ENCODE data around the gene RASD2.

Gene RASD2

DNA sequence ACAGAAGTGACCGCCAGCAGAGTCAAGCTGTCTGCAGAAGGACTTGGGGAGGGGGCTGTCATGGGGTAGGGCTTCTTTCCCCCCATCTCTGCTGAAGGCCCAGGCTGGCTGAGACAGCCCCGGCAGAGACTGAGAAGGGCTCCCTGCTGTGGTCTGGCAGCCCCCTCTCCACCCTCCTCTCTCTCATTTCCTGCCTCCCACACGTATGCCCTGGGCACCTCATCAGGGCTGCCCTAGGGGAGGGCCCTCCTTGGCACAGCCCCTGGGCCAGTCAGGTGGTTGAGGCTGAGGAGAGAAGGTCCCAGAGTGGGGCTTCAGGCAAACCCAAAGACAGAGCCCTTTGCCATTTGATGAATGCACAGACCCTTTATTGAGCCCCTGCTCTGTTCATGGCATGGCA lies 3.6 kb downstream of the RASD2 start:
- H3K36me3 ChIP-seq (replicated peaks; ENCODE audit: low read depth, low read length) = no peaks in the 10 kb centered on the region
- no peak overlapping the region for H3K27ac ChIP-seq (ENCODE audit: low read length)
- no peaks in the 10 kb centered on the region for H3K9me3 ChIP-seq (ENCODE audit: insufficient read depth, low read length)
- H3K9ac ChIP-seq (ENCODE audit: low read length) = no peak overlapping the region
- no peak overlapping the region for H3K4me3 ChIP-seq (ENCODE audit: low read length)
- H3K4me1 ChIP-seq (ENCODE audit: low read length) = no peaks in the 10 kb centered on the region
- no peak overlapping the region for H3K4me2 ChIP-seq (ENCODE audit: low read length)
- TF ChIP-seq EZH2phosphoT487 (IDR thresholded peaks at IDR 0.05; ENCODE audit: low read depth) = no peak
- TF ChIP-seq, protein P1, sequence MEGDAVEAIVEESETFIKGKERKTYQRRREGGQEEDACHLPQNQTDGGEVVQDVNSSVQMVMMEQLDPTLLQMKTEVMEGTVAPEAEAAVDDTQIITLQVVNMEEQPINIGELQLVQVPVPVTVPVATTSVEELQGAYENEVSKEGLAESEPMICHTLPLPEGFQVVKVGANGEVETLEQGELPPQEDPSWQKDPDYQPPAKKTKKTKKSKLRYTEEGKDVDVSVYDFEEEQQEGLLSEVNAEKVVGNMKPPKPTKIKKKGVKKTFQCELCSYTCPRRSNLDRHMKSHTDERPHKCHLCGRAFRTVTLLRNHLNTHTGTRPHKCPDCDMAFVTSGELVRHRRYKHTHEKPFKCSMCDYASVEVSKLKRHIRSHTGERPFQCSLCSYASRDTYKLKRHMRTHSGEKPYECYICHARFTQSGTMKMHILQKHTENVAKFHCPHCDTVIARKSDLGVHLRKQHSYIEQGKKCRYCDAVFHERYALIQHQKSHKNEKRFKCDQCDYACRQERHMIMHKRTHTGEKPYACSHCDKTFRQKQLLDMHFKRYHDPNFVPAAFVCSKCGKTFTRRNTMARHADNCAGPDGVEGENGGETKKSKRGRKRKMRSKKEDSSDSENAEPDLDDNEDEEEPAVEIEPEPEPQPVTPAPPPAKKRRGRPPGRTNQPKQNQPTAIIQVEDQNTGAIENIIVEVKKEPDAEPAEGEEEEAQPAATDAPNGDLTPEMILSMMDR (IDR thresholded peaks at IDR 0.05; ENCODE audit: low read depth, low read length) = no peak
- H3K27me3 ChIP-seq (ENCODE audit: low read depth, low read length) = peaks cover 62% of the 10 kb centered on the region
- no peaks in the 10 kb centered on the region for H3K79me2 ChIP-seq (ENCODE audit: low read length)
- H2AFZ ChIP-seq (ENCODE audit: low read depth, low read length) = no peak overlapping the region
- no peaks in the 10 kb centered on the region for H4K20me1 ChIP-seq (ENCODE audit: insufficient read depth, low read length)

DNA sequence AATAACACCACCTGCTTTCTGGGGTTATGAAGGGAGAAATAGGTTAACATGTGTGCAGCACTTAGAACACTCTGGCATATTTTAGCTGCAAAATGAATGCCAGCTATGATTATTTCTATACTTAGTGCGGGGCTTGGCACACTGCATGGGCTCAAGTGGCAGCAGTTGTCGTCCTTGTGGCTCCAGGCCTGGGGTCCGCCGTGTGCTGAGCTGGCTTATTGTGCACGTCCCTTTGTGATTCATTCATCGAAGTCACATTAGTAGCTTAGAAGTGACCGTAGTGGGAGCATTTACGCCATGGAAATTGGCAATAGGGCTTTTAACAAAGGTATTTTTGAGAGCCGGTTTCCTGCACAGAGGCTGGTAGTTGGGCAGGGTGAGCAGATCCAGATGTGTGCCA lies 4.2 kb downstream of the RASD2 start:
- no peaks in the 10 kb centered on the region for H4K20me1 ChIP-seq (ENCODE audit: insufficient read depth, low read length)
- H3K9ac ChIP-seq (ENCODE audit: low read length) = no peak overlapping the region
- H2AFZ ChIP-seq (ENCODE audit: low read depth, low read length) = no peak overlapping the region
- TF ChIP-seq EZH2phosphoT487 (IDR thresholded peaks at IDR 0.05; ENCODE audit: low read depth) = no peak
- TF ChIP-seq, protein P1 (IDR thresholded peaks at IDR 0.05; ENCODE audit: low read depth, low read length) = no peak
- no peak overlapping the region for H3K27ac ChIP-seq (ENCODE audit: low read length)
- no peaks in the 10 kb centered on the region for H3K4me1 ChIP-seq (ENCODE audit: low read length)
- H3K79me2 ChIP-seq (ENCODE audit: low read length) = no peaks in the 10 kb centered on the region
- H3K4me3 ChIP-seq (ENCODE audit: low read length) = no peak overlapping the region
- H3K27me3 ChIP-seq (ENCODE audit: low read depth, low read length) = peaks cover 67% of the 10 kb centered on the region
- no peak overlapping the region for H3K4me2 ChIP-seq (ENCODE audit: low read length)
- H3K36me3 ChIP-seq (replicated peaks; ENCODE audit: low read depth, low read length) = no peaks in the 10 kb centered on the region
- no peaks in the 10 kb centered on the region for H3K9me3 ChIP-seq (ENCODE audit: insufficient read depth, low read length)

DNA sequence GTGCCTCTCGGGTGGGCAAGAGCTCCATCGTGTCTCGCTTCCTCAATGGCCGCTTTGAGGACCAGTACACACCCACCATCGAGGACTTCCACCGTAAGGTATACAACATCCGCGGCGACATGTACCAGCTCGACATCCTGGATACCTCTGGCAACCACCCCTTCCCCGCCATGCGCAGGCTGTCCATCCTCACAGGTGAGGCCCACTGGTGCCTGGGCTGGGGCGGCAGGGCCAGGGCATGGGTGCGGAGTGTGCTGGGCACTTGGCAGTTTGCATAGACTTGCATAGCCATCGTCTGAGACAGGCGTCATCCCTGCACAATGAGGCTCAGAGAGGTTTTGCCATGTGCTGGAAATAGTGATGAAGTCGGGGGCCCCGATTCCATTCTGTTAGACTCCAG lies 6.3 kb downstream of the RASD2 start:
- Histone ChIP-seq H4K20me1 (ENCODE audit: insufficient read depth, low read length) (no peaks in the 10 kb centered on the region), H3K4me3 (ENCODE audit: low read length) (no peak overlapping the region), H3K4me2 (ENCODE audit: low read length) (no peak overlapping the region), H3K36me3 (replicated peaks; ENCODE audit: low read depth, low read length) (no peaks in the 10 kb centered on the region), H3K4me1 (ENCODE audit: low read length) (no peaks in the 10 kb centered on the region), H3K27me3 (ENCODE audit: low read depth, low read length) (peaks cover 69% of the 10 kb centered on the region), H3K79me2 (ENCODE audit: low read length) (no peaks in the 10 kb centered on the region), H3K27ac (ENCODE audit: low read length) (no peak overlapping the region), H2AFZ (ENCODE audit: low read depth, low read length) (no peak overlapping the region), H3K9me3 (ENCODE audit: insufficient read depth, low read length) (no peaks in the 10 kb centered on the region), H3K9ac (ENCODE audit: low read length) (no peak overlapping the region)
- no peak for TF ChIP-seq EZH2phosphoT487 (IDR thresholded peaks at IDR 0.05; ENCODE audit: low read depth)
- TF ChIP-seq, protein P1 (IDR thresholded peaks at IDR 0.05; ENCODE audit: low read depth, low read length) = no peak

DNA sequence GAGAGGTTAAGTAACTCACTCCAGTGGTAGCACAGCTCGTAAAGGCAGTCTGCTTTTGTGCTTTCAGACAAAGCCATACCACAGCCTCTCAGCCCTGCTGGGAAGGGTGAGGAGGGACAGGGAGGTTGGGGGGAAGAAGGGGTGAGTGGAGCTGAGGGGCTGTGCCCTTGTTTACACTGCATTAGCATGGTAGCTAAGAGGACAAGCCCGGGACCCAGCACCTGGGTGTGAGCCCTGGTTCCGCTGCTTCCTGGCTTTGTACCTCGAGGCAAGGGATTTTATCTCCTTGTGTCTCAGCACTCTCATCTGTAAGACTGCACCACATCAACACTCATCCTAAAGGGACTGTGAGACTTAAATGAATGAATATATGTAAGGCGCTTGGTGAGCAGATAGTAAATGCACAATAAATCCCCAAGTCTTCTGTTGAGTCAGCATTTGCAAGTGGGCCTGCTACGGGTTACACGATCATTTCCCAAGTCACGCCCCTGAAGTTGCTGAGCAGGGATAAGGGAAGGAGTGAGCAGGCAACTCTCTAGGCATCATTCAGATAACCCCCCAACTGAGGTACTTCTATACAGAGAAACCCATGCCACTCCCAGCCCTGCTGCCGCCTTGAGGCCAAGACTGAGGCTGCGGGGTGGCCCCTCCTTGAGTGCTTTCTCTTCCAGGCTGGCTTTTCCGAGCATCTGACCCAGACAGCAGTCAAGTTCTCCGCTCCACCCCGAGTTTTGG lies 7.5 kb downstream of the RASD2 start:
- no peak overlapping the region for H3K9ac ChIP-seq (ENCODE audit: low read length)
- H3K36me3 ChIP-seq (replicated peaks; ENCODE audit: low read depth, low read length) = no peaks in the 10 kb centered on the region
- no peaks in the 10 kb centered on the region for H3K79me2 ChIP-seq (ENCODE audit: low read length)
- no peak overlapping the region for H3K4me2 ChIP-seq (ENCODE audit: low read length)
- no peak for TF ChIP-seq EZH2phosphoT487 (IDR thresholded peaks at IDR 0.05; ENCODE audit: low read depth)
- TF ChIP-seq, protein P1 (IDR thresholded peaks at IDR 0.05; ENCODE audit: low read depth, low read length) = no peak
- no peaks in the 10 kb centered on the region for H3K4me1 ChIP-seq (ENCODE audit: low read length)
- no peak overlapping the region for H2AFZ ChIP-seq (ENCODE audit: low read depth, low read length)
- H4K20me1 ChIP-seq (ENCODE audit: insufficient read depth, low read length) = no peaks in the 10 kb centered on the region
- no peak overlapping the region for H3K27ac ChIP-seq (ENCODE audit: low read length)
- no peaks in the 10 kb centered on the region for H3K9me3 ChIP-seq (ENCODE audit: insufficient read depth, low read length)
- peaks cover 56% of the 10 kb centered on the region for H3K27me3 ChIP-seq (ENCODE audit: low read depth, low read length)
- no peak overlapping the region for H3K4me3 ChIP-seq (ENCODE audit: low read length)

Measured in OCI-LY3 (cell line).